KMS-11 (cell line): ENCODE results near the gene ACTR8.

Experiments
- H2AFZ ChIP-seq: fragments of 200-600 bp; sonication (generic); 2 replicates; pipeline ENCODE4 v1.6.1; 2016; ENCODE audit warnings: antibody characterized with exemption, mixed run types, low read depth
- H3K27ac ChIP-seq: fragments of 200-600 bp; sonication (generic); 2 replicates; pipeline ENCODE4 v1.6.1; 2016; ENCODE audit warnings: mild to moderate bottlenecking, mixed run types
- H3K27me3 ChIP-seq: fragments of 200-600 bp; sonication (generic); 2 replicates; pipeline ENCODE4 v1.6.1; 2017; ENCODE audit warnings: mild to moderate bottlenecking, low read depth, mixed run types, moderate library complexity; ENCODE audit not compliant: insufficient read depth
- H3K36me3 ChIP-seq: fragments of 200-600 bp; sonication (generic); 2 replicates; pipeline ENCODE4 v1.6.1; 2017; ENCODE audit warnings: mild to moderate bottlenecking, mixed run types; ENCODE audit not compliant: insufficient read depth
- H3K4me1 ChIP-seq: fragments of 200-600 bp; sonication (generic); 2 replicates; pipeline ENCODE4 v1.6.1; 2016; ENCODE audit warnings: mild to moderate bottlenecking, low read depth, mixed run types; ENCODE audit not compliant: poor library complexity, severe bottlenecking
- H3K4me2 ChIP-seq: fragments of 200-600 bp; sonication (generic); 2 replicates; pipeline ENCODE4 v1.7.0; 2016; ENCODE audit warnings: mild to moderate bottlenecking, mixed run types
- H3K4me3 ChIP-seq: fragments of 200-600 bp; sonication (generic); IDR thresholded peaks from 2 replicates; pipeline ENCODE4 v1.6.1; 2017; ENCODE audit warnings: low read depth, low read length, mixed read lengths; ENCODE audit not compliant: insufficient read depth
- H3K79me2 ChIP-seq: fragments of 200-600 bp; sonication (generic); 2 replicates; pipeline ENCODE4 v1.6.1; 2016; ENCODE audit warnings: low read depth, mixed run types; ENCODE audit not compliant: insufficient read depth
- H3K9ac ChIP-seq: fragments of 200-600 bp; sonication (generic); 2 replicates; pipeline ENCODE4 v1.6.1; 2016; ENCODE audit warnings: mild to moderate bottlenecking, mixed run types
- H4K20me1 ChIP-seq: fragments of 200-600 bp; sonication (generic); 2 replicates; pipeline ENCODE4 v1.6.1; 2016; ENCODE audit warnings: mild to moderate bottlenecking, mixed run types; ENCODE audit not compliant: insufficient read depth
- TF ChIP-seq, protein P1 (sequence below): fragments of 200-600 bp; sonication (generic); conservative IDR thresholded peaks from 2 replicates; pipeline ENCODE4 v1.6.1; 2017; ENCODE audit warnings: low read depth, mild to moderate bottlenecking, antibody characterized with exemption, low read length, moderate library complexity, mixed read lengths

The ACTR8 gene

DNA sequence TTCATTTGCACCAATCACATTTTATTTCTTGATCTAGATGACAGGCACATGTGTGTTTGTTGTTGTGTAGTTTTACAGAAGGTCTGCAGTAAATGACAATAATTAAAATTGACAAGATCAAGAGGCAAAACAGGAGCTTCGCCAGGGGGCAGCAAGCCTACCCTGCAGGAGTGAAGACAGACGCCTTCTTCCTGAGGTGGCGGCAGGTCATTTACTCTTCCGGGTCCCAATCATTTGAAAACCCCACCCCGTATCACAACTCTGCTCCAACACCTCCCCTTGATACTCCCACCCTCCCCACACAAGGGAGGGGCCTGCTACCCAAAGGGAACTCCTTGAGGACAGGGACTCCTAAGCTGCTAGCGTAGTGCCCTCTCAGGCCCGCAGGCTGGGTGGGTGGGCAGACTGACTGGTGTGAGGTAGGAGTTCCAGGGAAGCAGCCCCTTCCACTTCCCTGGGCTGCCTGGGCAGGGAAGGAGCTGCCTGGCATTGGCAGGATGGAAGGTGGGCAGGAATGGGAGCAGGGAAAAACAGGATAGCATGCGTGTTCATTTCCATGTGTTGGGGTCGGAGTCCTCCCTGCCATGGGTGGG, 48.8 kb downstream of the ACTR8 start:
- Histone ChIP-seq H3K79me2 (no peaks in the 10 kb centered on the region), H3K36me3 (no peaks in the 10 kb centered on the region), H2AFZ (no peak overlapping the region), H3K4me2 (no peak overlapping the region), H4K20me1 (no peaks in the 10 kb centered on the region), H3K4me3 (no peak overlapping the region), H3K9ac (no peak overlapping the region), H3K27ac (no peak overlapping the region), H3K27me3 (no peaks in the 10 kb centered on the region), H3K4me1 (no peaks in the 10 kb centered on the region)
- TF ChIP-seq, protein P1, sequence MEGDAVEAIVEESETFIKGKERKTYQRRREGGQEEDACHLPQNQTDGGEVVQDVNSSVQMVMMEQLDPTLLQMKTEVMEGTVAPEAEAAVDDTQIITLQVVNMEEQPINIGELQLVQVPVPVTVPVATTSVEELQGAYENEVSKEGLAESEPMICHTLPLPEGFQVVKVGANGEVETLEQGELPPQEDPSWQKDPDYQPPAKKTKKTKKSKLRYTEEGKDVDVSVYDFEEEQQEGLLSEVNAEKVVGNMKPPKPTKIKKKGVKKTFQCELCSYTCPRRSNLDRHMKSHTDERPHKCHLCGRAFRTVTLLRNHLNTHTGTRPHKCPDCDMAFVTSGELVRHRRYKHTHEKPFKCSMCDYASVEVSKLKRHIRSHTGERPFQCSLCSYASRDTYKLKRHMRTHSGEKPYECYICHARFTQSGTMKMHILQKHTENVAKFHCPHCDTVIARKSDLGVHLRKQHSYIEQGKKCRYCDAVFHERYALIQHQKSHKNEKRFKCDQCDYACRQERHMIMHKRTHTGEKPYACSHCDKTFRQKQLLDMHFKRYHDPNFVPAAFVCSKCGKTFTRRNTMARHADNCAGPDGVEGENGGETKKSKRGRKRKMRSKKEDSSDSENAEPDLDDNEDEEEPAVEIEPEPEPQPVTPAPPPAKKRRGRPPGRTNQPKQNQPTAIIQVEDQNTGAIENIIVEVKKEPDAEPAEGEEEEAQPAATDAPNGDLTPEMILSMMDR = no peak

GRCh38 chr3:53830944-53831343, 51.0 kb downstream of the ACTR8 start:
- H3K4me1 ChIP-seq = no peaks in the 10 kb centered on the region
- no peak overlapping the region for H3K9ac ChIP-seq
- H3K4me2 ChIP-seq = no peak overlapping the region
- no peak overlapping the region for H3K27ac ChIP-seq
- TF ChIP-seq, protein P1 = no peak
- H3K4me3 ChIP-seq = no peak overlapping the region
- no peaks in the 10 kb centered on the region for H3K27me3 ChIP-seq
- no peaks in the 10 kb centered on the region for H3K36me3 ChIP-seq
- no peaks in the 10 kb centered on the region for H3K79me2 ChIP-seq
- no peaks in the 10 kb centered on the region for H4K20me1 ChIP-seq
- no peak overlapping the region for H2AFZ ChIP-seq

- Histone ChIP-seq H4K20me1 (no peaks in the 10 kb centered on the region), H3K79me2 (no peaks in the 10 kb centered on the region), H3K4me2 (no peak overlapping the region), H3K27ac (no peak overlapping the region), H3K4me3 (no peak overlapping the region), H3K4me1 (no peaks in the 10 kb centered on the region), H3K27me3 (no peaks in the 10 kb centered on the region), H3K9ac (no peak overlapping the region), H3K36me3 (no peaks in the 10 kb centered on the region), H2AFZ (no peak overlapping the region)
- TF ChIP-seq, protein P1 = no peak
These were observed 52.3 kb downstream of the ACTR8 start for GRCh38 chr3:53829605-53830004.

GRCh38 chr3:53828581-53828980, 53.4 kb downstream of the ACTR8 start:
- TF ChIP-seq, protein P1 = no peak
- H3K27ac ChIP-seq = no peak overlapping the region
- H3K9ac ChIP-seq = no peak overlapping the region
- no peaks in the 10 kb centered on the region for H3K27me3 ChIP-seq
- H4K20me1 ChIP-seq = no peaks in the 10 kb centered on the region
- no peak overlapping the region for H3K4me2 ChIP-seq
- no peak overlapping the region for H3K4me3 ChIP-seq
- no peaks in the 10 kb centered on the region for H3K4me1 ChIP-seq
- H2AFZ ChIP-seq = no peak overlapping the region
- no peaks in the 10 kb centered on the region for H3K36me3 ChIP-seq
- no peaks in the 10 kb centered on the region for H3K79me2 ChIP-seq
